HEK293 (cell line): ENCODE measurements around the gene EML6.

Source experiments
- ATF2 ChIP-seq: fragments of 450-650 bp; formaldehyde crosslinking; IDR thresholded peaks from 2 replicates; pipeline ENCODE4 v1.5.1; 2016; ENCODE audit warnings: missing biosample characterization, missing genetic modification characterization, low read depth
- BCL11A ChIP-seq: fragments of 450-650 bp; formaldehyde crosslinking; IDR thresholded peaks from 2 replicates; pipeline ENCODE4 v1.5.1; 2016; ENCODE audit warnings: low read depth, missing biosample characterization, missing genetic modification characterization
- CTCF ChIP-seq: fragments of 450-650 bp; formaldehyde crosslinking; IDR thresholded peaks from 2 replicates; pipeline ENCODE4 v1.5.1; 2016; ENCODE audit warnings: missing biosample characterization, missing genetic modification characterization
- GFI1B ChIP-seq: fragments of 450-650 bp; formaldehyde crosslinking; IDR thresholded peaks from 2 replicates; pipeline ENCODE4 v1.5.1; 2016; ENCODE audit warnings: missing biosample characterization, missing genetic modification characterization
- KLF1 ChIP-seq: fragments of 450-650 bp; formaldehyde crosslinking; IDR thresholded peaks from 2 replicates; pipeline ENCODE4 v1.5.1; 2016; ENCODE audit warnings: missing biosample characterization, missing genetic modification characterization
- PBX3 ChIP-seq: sonication (generic); formaldehyde crosslinking; IDR thresholded peaks from 2 replicates; pipeline ENCODE4 v1.8.1; 2022; ENCODE audit warnings: mild to moderate bottlenecking, moderate library complexity, missing genetic modification reagents
- SP3 ChIP-seq: fragments of 450-650 bp; formaldehyde crosslinking; IDR thresholded peaks from 2 replicates; pipeline ENCODE4 v1.5.1; 2016; ENCODE audit warnings: missing biosample characterization, missing genetic modification characterization
- TCF7L2 ChIP-seq: IDR thresholded peaks from 2 replicates; pipeline ENCODE4 v1.6.1; 2011; ENCODE audit warnings: low read depth, mild to moderate bottlenecking, inconsistent platforms, low read length, moderate library complexity, borderline replicate concordance
- YY1 ChIP-seq: fragments of 450-650 bp; formaldehyde crosslinking; IDR thresholded peaks from 2 replicates; pipeline ENCODE4 v1.5.1; 2018; ENCODE audit warnings: missing biosample characterization, missing genetic modification characterization
- ZNF24 ChIP-seq: fragments of 450-650 bp; formaldehyde crosslinking; IDR thresholded peaks from 2 replicates; pipeline ENCODE4 v1.5.1; 2016; ENCODE audit warnings: missing biosample characterization, missing genetic modification characterization
- ZNF311 ChIP-seq: fragments of 450-650 bp; formaldehyde crosslinking; IDR thresholded peaks from 2 replicates; pipeline ENCODE4 v1.5.1; 2017; ENCODE audit warnings: missing biosample characterization, missing genetic modification characterization, borderline replicate concordance
- ZNF510 ChIP-seq: fragments of 450-650 bp; formaldehyde crosslinking; IDR thresholded peaks from 2 replicates; pipeline ENCODE4 v1.5.1; 2018; ENCODE audit warnings: mild to moderate bottlenecking, missing genetic modification characterization, missing biosample characterization; ENCODE audit not compliant: insufficient replicate concordance

- TF ChIP-seq KLF1 (tag by site-specific recombination) (no peak), CTCF (no peak), GFI1B (tag by site-specific recombination) (no peak), BCL11A (no peak), SP3 (tag by site-specific recombination) (no peak), ZNF24 (tag by site-specific recombination) (no peak), YY1 (tag by site-specific recombination) (no peak), PBX3 (CRISPR knock-in tag) (no peak), ZNF510 (tag by site-specific recombination) (no peak), ATF2 (tag by site-specific recombination) (no peak), TCF7L2 (no peak), ZNF311 (tag by site-specific recombination) (no peak)
Observed at GRCh38 chr2:54964271-54964670, 240.8 kb downstream of the EML6 start.
